H1 (cell line): ENCODE results near the gene LCN10. TPM values are rescaled to one million over a fixed set of nuclear protein-coding genes. Genes with fewer than 3 reads are reported as not detected.

ENCODE experiments used
- CHD7 ChIP-seq: fragments of 300-600 bp; sonication (generic); IDR thresholded peaks from 2 replicates; pipeline ENCODE4 v1.7.1; 2012; ENCODE audit warnings: low read length, moderate library complexity, mild to moderate bottlenecking, inconsistent platforms; ENCODE audit not compliant: insufficient replicate concordance
- CREB1 ChIP-seq: IDR thresholded peaks from 2 replicates; pipeline ENCODE4 v1.6.1; 2012; ENCODE audit warnings: inconsistent platforms
- JUND ChIP-seq: IDR thresholded peaks from 2 replicates; pipeline ENCODE4 v1.6.1; 2011; ENCODE audit warnings: mild to moderate bottlenecking, improper control_type of control experiment, low read length
- RBBP5 ChIP-seq: IDR thresholded peaks from 2 replicates; pipeline ENCODE4 v1.7.1; 2012; ENCODE audit warnings: low read depth, mild to moderate bottlenecking, inconsistent platforms, low read length, moderate library complexity, borderline replicate concordance
- SUZ12 ChIP-seq: fragments of 200-600 bp; sonication (generic); IDR thresholded peaks from 2 replicates; pipeline ENCODE4 v1.6.1; 2012; ENCODE audit warnings: mild to moderate bottlenecking, inconsistent platforms, low read length, moderate library complexity, mixed read lengths
- TAF1 ChIP-seq: IDR thresholded peaks from 2 replicates; pipeline ENCODE4 v1.6.1; 2011; ENCODE audit warnings: mild to moderate bottlenecking, low read depth, low read length
- YY1 ChIP-seq: IDR thresholded peaks from 2 replicates; pipeline ENCODE4 v1.6.1; 2011; ENCODE audit warnings: low read depth, mild to moderate bottlenecking, low read length
- polyA plus RNA-seq, 7 experiments: library from polyadenylated mRNA; depleted of rRNA in 3 of 7; stranded (reverse) in 5 of 7; unstranded in 2 of 7; fragments of >200 nt in 5 of 7; fragments of 200-250 nt in 2 of 7; gene quantifications; 1 replicate in 5 of 7; 2 replicates in 1 of 7; 4 replicates in 1 of 7; pipeline versions ENCODE4 v1.2.1 to v1.2.3, GENCODE V29; 2011 to 2013; ENCODE audit warnings: missing spikeins in 2 of 7, mixed read lengths in 2 of 7
- total RNA-seq: library from RNA; stranded (reverse); fragmentation: NEBNext Ultra II Directional; extraction: Animal tissue kit (Norgen Biotek cat#: 25700); gene quantifications from 2 replicates; pipeline ENCODE4 v1.2.1, GENCODE V29; 2021

Gene LCN10
- total and polyA plus RNA-seq, 2 of the 8 experiments (the other 6 are each of a cell fraction or from before 2014, with no cell fraction given): 2.6 to 2.8 TPM

- TF ChIP-seq SUZ12 (no peak), TAF1 (no peak), YY1 (no peak), CREB1 (no peak), JUND (no peak), RBBP5 (no peak), CHD7 (no peak)
- TF ChIP-seq, all 59 proteins: peak for 0
Observed at GRCh38 chr9:136748201-136748600, 5.5 kb upstream of the LCN10 start, which contains the start of gene LCN6 (continued).
